K562 (cell line): Measurements from ENCODE around the gene SMARCC1. TPM values are rescaled to one million over a fixed set of nuclear protein-coding genes. Genes with fewer than 3 reads are reported as not detected.
A peak's percentile ranks its signal among the peaks of the same experiment; 100 is the strongest.

Experiments
- AFF4 ChIP-seq: sonication (generic); formaldehyde crosslinking; IDR thresholded peaks from 2 replicates; pipeline ENCODE4 v1.8.0; 2023; ENCODE audit warnings: mild to moderate bottlenecking, missing genetic modification reagents
- CC2D1A ChIP-seq: fragments of 450-650 bp; IDR thresholded peaks from 2 replicates; pipeline ENCODE4 v1.6.1; 2017; ENCODE audit warnings: mild to moderate bottlenecking
- CEBPZ ChIP-seq: fragments of 150-350 bp; IDR thresholded peaks from 2 replicates; pipeline ENCODE4 v1.6.1; 2014; ENCODE audit warnings: low read depth, mild to moderate bottlenecking, low read length, borderline replicate concordance
- ESRRA ChIP-seq: fragments of 450-650 bp; IDR thresholded peaks from 2 replicates; pipeline ENCODE4 v1.6.1; 2014; ENCODE audit warnings: low read depth, mild to moderate bottlenecking, moderate library complexity, borderline replicate concordance
- FOS ChIP-seq: IDR thresholded peaks from 3 replicates; pipeline ENCODE4 v1.6.1; 2011; ENCODE audit not compliant: insufficient read length; ENCODE audit errors: extremely low read depth
- HDAC2 ChIP-seq: fragments of 450-650 bp; IDR thresholded peaks from 2 replicates; pipeline ENCODE4 v1.6.1; 2016; ENCODE audit warnings: mild to moderate bottlenecking
- IRF9 ChIP-seq: fragments of 450-650 bp; IDR thresholded peaks from 2 replicates; pipeline ENCODE4 v1.6.1; 2016; ENCODE audit warnings: missing biosample characterization, missing genetic modification characterization
- KDM2B ChIP-seq: fragments of 250-450 bp; sonication (Bioruptor Pico); IDR thresholded peaks from 2 replicates; pipeline ENCODE4 v1.8.0; 2021; ENCODE audit warnings: mild to moderate bottlenecking, moderate library complexity
- MAFG ChIP-seq: fragments of 450-650 bp; conservative IDR thresholded peaks from 2 replicates; pipeline ENCODE4 v1.6.1; 2016; ENCODE audit warnings: missing genetic modification characterization, missing compliant biosample characterization
- RHOXF2B ChIP-seq: fragments of 250-450 bp; sonication (Bioruptor Pico); conservative IDR thresholded peaks from 2 replicates; pipeline ENCODE4 v1.5.1; 2021
- SETDB1 ChIP-seq: IDR thresholded peaks from one replicate; pipeline ENCODE4 v1.6.1; 2012; ENCODE audit warnings: low read length, control low read depth, inconsistent platforms
- TBL1XR1 ChIP-seq, 2 experiments: IDR thresholded peaks; 2 replicates each; pipeline ENCODE4 v1.6.1; 2012; ENCODE audit warnings: improper control_type of control experiment in 2 of 2, low read length in 2 of 2, mild to moderate bottlenecking in 1 of 2
- ZFP1 ChIP-seq: fragments of 450-650 bp; formaldehyde crosslinking; IDR thresholded peaks from 2 replicates; pipeline ENCODE4 v1.4.0; 2020; ENCODE audit warnings: mild to moderate bottlenecking, mixed read lengths
- ZNF197 ChIP-seq: fragments of 200-800 bp; sonication (Bioruptor generic); IDR thresholded peaks from 2 replicates; pipeline ENCODE4 v1.6.1; 2016; ENCODE audit warnings: low read depth, missing genetic modification characterization, missing compliant biosample characterization
- ZNF764 ChIP-seq: fragments of 250-450 bp; sonication (Bioruptor Pico); IDR thresholded peaks from 2 replicates; pipeline ENCODE4 v1.4.0; 2020; ENCODE audit warnings: low read depth, mild to moderate bottlenecking, moderate library complexity
- polyA plus RNA-seq, 8 experiments: library from polyadenylated mRNA; depleted of rRNA in 4 of 8; stranded (reverse) in 5 of 8; unstranded in 3 of 8; fragments of >200 nt; fragmentation: Nextera tagmentation in 2 of 8; fragmentation: Illumina TruSeq in 1 of 8; extraction: Ambion mirVana in 2 of 8; extraction: Trizol in 1 of 8; gene quantifications; 2 replicates each; pipeline versions ENCODE4 v1.2.1 to v1.2.3, GENCODE V29; 2011 to 2014; ENCODE audit warnings: inconsistent platforms in 1 of 8, missing spikeins in 1 of 8
- total RNA-seq, 7 experiments: library from RNA; depleted of rRNA in 6 of 7; stranded (reverse); fragments of >200 nt in 6 of 7; fragmentation: Illumina TruSeq in 2 of 7; extraction: Trizol in 2 of 7; gene quantifications; 2 replicates each; pipeline versions ENCODE4 v1.2.1 to v1.2.3, GENCODE V29; 2011 to 2021; ENCODE audit warnings: low replicate concordance in 1 of 7
- TF ChIP-seq, protein P1 (sequence below): sonication (generic); formaldehyde crosslinking; IDR thresholded peaks from 2 replicates; pipeline ENCODE4 v1.8.1; 2023; ENCODE audit warnings: missing genetic modification reagents, mild to moderate bottlenecking, borderline replicate concordance

Gene SMARCC1
- total and polyA plus RNA-seq, 9 of the 15 experiments (the other 6 are each of a cell fraction or from before 2014, with no cell fraction given) = 20.7 to 199 (median 66.0) TPM

DNA sequence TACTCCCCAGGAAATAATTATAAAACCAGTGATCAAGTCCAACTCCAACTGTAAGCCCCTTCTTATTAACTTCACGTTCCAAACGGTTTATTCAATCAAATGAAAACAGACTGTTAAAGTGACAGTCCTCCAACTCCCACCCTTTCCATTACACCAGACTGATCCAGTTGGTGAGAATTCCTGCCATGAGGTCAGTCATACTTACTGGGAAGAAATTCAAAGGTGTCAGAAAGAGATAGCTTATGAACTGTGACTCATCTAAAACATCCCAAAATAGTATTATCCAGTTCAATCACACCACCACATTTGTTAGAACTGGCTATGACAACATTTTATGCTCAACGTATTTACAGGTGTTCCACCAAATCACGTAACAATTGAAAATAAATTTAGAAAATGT is 19.5 kb downstream of the SMARCC1 start (continued):
- TF ChIP-seq, protein P1, sequence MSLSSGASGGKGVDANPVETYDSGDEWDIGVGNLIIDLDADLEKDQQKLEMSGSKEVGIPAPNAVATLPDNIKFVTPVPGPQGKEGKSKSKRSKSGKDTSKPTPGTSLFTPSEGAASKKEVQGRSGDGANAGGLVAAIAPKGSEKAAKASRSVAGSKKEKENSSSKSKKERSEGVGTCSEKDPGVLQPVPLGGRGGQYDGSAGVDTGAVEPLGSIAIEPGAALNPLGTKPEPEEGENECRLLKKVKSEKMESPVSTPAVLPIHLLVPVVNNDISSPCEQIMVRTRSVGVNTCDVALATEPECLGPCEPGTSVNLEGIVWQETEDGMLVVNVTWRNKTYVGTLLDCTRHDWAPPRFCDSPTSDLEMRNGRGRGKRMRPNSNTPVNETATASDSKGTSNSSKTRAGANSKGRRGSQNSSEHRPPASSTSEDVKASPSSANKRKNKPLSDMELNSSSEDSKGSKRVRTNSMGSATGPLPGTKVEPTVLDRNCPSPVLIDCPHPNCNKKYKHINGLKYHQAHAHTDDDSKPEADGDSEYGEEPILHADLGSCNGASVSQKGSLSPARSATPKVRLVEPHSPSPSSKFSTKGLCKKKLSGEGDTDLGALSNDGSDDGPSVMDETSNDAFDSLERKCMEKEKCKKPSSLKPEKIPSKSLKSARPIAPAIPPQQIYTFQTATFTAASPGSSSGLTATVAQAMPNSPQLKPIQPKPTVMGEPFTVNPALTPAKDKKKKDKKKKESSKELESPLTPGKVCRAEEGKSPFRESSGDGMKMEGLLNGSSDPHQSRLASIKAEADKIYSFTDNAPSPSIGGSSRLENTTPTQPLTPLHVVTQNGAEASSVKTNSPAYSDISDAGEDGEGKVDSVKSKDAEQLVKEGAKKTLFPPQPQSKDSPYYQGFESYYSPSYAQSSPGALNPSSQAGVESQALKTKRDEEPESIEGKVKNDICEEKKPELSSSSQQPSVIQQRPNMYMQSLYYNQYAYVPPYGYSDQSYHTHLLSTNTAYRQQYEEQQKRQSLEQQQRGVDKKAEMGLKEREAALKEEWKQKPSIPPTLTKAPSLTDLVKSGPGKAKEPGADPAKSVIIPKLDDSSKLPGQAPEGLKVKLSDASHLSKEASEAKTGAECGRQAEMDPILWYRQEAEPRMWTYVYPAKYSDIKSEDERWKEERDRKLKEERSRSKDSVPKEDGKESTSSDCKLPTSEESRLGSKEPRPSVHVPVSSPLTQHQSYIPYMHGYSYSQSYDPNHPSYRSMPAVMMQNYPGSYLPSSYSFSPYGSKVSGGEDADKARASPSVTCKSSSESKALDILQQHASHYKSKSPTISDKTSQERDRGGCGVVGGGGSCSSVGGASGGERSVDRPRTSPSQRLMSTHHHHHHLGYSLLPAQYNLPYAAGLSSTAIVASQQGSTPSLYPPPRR (CRISPR knock-in tag) = no peak
- no peak for TF ChIP-seq ZNF197 (CRISPR knock-in tag)
- no peak for TF ChIP-seq IRF9
- no peak for TF ChIP-seq AFF4
- no peak for TF ChIP-seq CC2D1A
- TF ChIP-seq ZFP1 (CRISPR knock-in tag) = no peak
- TF ChIP-seq TBL1XR1 (IDR thresholded peaks at IDR 0.05; ENCODE audit: low read length in 2 of 2) = peak in 1 of 2 experiments; percentile 75; a peak in 2 of 4 replicates
- peak; percentile 72 for TF ChIP-seq MAFG (tag)
- TF ChIP-seq HDAC2 = peak; percentile 87
- no peak for TF ChIP-seq ESRRA
- TF ChIP-seq ZNF764 (CRISPR knock-in tag) = no peak
- peak; percentile 57 for TF ChIP-seq FOS
- TF ChIP-seq RHOXF2B (CRISPR knock-in tag) = no peak
- no peak for TF ChIP-seq SETDB1
- no peak for TF ChIP-seq CEBPZ
- no peak for TF ChIP-seq KDM2B
